ENCODE measurements around the gene PRKAG2.

The PRKAG2 gene

GRCh38 chr7:151662251-151662826 is 214.6 kb downstream of the PRKAG2 start:
- DNase-seq = no peak

GRCh38 chr7:151661587-151661986 is 215.3 kb downstream of the PRKAG2 start:
- no peak for DNase-seq

- no peak for DNase-seq
These were observed 216.8 kb downstream of the PRKAG2 start for GRCh38 chr7:151660141-151660540.

GRCh38 chr7:151659219-151659618 is 217.7 kb downstream of the PRKAG2 start:
- no peak for DNase-seq

GRCh38 chr7:151658778-151659177 is 218.1 kb downstream of the PRKAG2 start:
- DNase-seq = no peak

- no peak for DNase-seq
These were observed 219.7 kb downstream of the PRKAG2 start for GRCh38 chr7:151657173-151657572.

- DNase-seq = no peak
These were observed 221.4 kb downstream of the PRKAG2 start for GRCh38 chr7:151655555-151655954.

GRCh38 chr7:151652111-151652510 is 224.8 kb downstream of the PRKAG2 start:
- no peak for DNase-seq

GRCh38 chr7:151650161-151650560 is 226.8 kb downstream of the PRKAG2 start:
- DNase-seq = no peak

GRCh38 chr7:151648429-151648828 is 228.5 kb downstream of the PRKAG2 start:
- DNase-seq = no peak

GRCh38 chr7:151647874-151648273 is 229.0 kb downstream of the PRKAG2 start:
- DNase-seq = no peak

GRCh38 chr7:151647006-151647405 is 229.9 kb downstream of the PRKAG2 start:
- no peak for DNase-seq

GRCh38 chr7:151645311-151645710 is 231.6 kb downstream of the PRKAG2 start:
- no peak for DNase-seq

- no peak for DNase-seq
These were observed 232.4 kb downstream of the PRKAG2 start for GRCh38 chr7:151644554-151644953.

- no peak for DNase-seq
These were observed 234.2 kb downstream of the PRKAG2 start for GRCh38 chr7:151642746-151643145.

GRCh38 chr7:151641587-151641986 is 235.3 kb downstream of the PRKAG2 start:
- no peak for DNase-seq

- no peak for DNase-seq
These were observed 239.1 kb downstream of the PRKAG2 start for GRCh38 chr7:151637781-151638261.

GRCh38 chr7:151634643-151635042 is 242.3 kb downstream of the PRKAG2 start:
- no peak for DNase-seq

GRCh38 chr7:151633516-151633812 is 243.5 kb downstream of the PRKAG2 start:
- no peak for DNase-seq

GRCh38 chr7:151632750-151633515 is 244.0 kb downstream of the PRKAG2 start:
- no peak for DNase-seq

GRCh38 chr7:151631953-151632749 is 244.8 kb downstream of the PRKAG2 start:
- peak; percentile 90 to 94 for DNase-seq

- DNase-seq = no peak
These were observed 245.4 kb downstream of the PRKAG2 start for GRCh38 chr7:151631570-151631952.

GRCh38 chr7:151630851-151631569 is 245.9 kb downstream of the PRKAG2 start:
- DNase-seq = no peak
